ENCODE results near the gene CRELD1. TPM values are rescaled to one million over a fixed set of nuclear protein-coding genes. Genes with fewer than 3 reads are reported as not detected.

The CRELD1 gene
- total and polyA plus RNA-seq, 4 donors, result 12.6 to 31.1 (median 25.0) TPM

DNA sequence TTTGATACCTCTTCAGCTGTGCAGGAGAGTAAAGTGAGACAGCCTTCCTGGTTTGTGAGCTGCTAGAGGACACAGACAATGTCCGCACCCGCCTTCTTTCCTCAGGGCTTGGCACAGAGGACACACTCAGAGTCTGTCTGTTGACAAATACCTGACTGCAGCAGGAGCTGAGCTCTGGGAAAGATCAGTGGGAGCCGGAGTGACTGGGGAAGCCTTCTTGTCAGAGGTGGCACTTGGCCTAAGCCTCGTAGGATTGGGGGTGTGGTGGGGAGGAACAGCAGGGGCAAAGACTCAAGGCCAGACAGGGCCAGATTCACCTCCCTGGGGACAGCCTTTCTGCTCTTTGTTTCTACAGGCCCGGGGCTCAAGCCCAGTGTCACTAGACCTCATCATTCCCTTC lies 20.0 kb upstream of the CRELD1 start:
- WGBS, result 39% methylated on average over 5 of the region's 5 CpGs
- TF ChIP-seq RAD21 (IDR thresholded peaks at IDR 0.05) (no peak), GABPA (IDR thresholded peaks at IDR 0.05 in 1 of 2, conservative IDR thresholded peaks at IDR 0.05 in 1 of 2) (no peak)
- peak overlapping the region in 1 of 2 donors; percentile 28 for H3K9ac ChIP-seq (ENCODE audit: low read depth in 1 of 2, low read length in 2 of 2)
- H3K9me3 ChIP-seq (ENCODE audit: control insufficient read depth in 4 of 4, low read length in 3 of 4), result no peaks in the 10 kb centered on the region
- no peaks in the 10 kb centered on the region for H3K36me3 ChIP-seq (ENCODE audit: control insufficient read depth in 4 of 4, insufficient read depth in 3 of 4, low read depth in 1 of 4, low read length in 3 of 4)
- peaks cover 26 to 95% (median 73%) of the 10 kb centered on the region in 4 donors for H3K4me1 ChIP-seq (ENCODE audit: control insufficient read depth in 4 of 4, insufficient read depth in 4 of 4, low read length in 3 of 4)
- H3K27me3 ChIP-seq (ENCODE audit: control insufficient read depth in 4 of 4, insufficient read depth in 4 of 4, low read length in 3 of 4), result no peaks in the 10 kb centered on the region
- DNase-seq (ENCODE audit: low spot score), result no peak
- H3K4me3 ChIP-seq (ENCODE audit: low read depth in 1 of 3, low read length in 3 of 3), result no peak overlapping the region
- H3K27ac ChIP-seq (ENCODE audit: low read depth in 1 of 2, low read length in 2 of 2), result peak overlapping the region; percentile 79 to 89

DNA sequence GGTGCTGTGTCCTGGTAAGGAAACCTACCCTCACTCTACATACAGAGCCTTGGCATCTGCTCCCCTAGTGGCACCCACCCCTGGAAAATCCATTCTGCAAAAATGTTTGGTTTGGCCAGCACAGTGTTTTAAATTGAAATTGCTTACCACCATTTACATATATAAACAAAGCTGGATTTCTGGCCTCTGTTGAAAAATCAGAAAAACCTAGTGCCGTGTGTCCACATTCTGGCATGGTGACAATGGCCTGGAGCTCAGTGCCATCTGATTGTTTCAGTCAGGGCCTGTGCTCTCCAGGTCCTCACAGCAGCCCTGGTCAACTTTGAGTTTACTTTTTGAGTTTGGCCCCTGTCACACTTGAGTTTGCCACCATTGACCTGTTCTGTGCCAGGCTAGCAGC lies 19.6 kb upstream of the CRELD1 start:
- DNase-seq (ENCODE audit: low spot score), result no peak
- Histone ChIP-seq H3K9ac (ENCODE audit: low read depth in 1 of 2, low read length in 2 of 2) (no peak overlapping the region), H3K27ac (ENCODE audit: low read depth in 1 of 2, low read length in 2 of 2) (peak overlapping the region; percentile 79 to 89), H3K4me3 (ENCODE audit: low read depth in 1 of 3, low read length in 3 of 3) (no peak overlapping the region), H3K27me3 (ENCODE audit: control insufficient read depth in 4 of 4, insufficient read depth in 4 of 4, low read length in 3 of 4) (no peaks in the 10 kb centered on the region), H3K9me3 (ENCODE audit: control insufficient read depth in 4 of 4, low read length in 3 of 4) (no peaks in the 10 kb centered on the region), H3K4me1 (ENCODE audit: control insufficient read depth in 4 of 4, insufficient read depth in 4 of 4, low read length in 3 of 4) (peaks cover 22 to 92% (median 69%) of the 10 kb centered on the region in 4 donors), H3K36me3 (ENCODE audit: control insufficient read depth in 4 of 4, insufficient read depth in 3 of 4, low read depth in 1 of 4, low read length in 3 of 4) (no peaks in the 10 kb centered on the region)
- TF ChIP-seq, protein P1, sequence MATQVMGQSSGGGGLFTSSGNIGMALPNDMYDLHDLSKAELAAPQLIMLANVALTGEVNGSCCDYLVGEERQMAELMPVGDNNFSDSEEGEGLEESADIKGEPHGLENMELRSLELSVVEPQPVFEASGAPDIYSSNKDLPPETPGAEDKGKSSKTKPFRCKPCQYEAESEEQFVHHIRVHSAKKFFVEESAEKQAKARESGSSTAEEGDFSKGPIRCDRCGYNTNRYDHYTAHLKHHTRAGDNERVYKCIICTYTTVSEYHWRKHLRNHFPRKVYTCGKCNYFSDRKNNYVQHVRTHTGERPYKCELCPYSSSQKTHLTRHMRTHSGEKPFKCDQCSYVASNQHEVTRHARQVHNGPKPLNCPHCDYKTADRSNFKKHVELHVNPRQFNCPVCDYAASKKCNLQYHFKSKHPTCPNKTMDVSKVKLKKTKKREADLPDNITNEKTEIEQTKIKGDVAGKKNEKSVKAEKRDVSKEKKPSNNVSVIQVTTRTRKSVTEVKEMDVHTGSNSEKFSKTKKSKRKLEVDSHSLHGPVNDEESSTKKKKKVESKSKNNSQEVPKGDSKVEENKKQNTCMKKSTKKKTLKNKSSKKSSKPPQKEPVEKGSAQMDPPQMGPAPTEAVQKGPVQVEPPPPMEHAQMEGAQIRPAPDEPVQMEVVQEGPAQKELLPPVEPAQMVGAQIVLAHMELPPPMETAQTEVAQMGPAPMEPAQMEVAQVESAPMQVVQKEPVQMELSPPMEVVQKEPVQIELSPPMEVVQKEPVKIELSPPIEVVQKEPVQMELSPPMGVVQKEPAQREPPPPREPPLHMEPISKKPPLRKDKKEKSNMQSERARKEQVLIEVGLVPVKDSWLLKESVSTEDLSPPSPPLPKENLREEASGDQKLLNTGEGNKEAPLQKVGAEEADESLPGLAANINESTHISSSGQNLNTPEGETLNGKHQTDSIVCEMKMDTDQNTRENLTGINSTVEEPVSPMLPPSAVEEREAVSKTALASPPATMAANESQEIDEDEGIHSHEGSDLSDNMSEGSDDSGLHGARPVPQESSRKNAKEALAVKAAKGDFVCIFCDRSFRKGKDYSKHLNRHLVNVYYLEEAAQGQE (IDR thresholded peaks at IDR 0.05), result peak; percentile 25
- peak; percentile 58 to 80 for TF ChIP-seq RXRA (IDR thresholded peaks at IDR 0.05)
- peak; percentile 22 to 30 for TF ChIP-seq RAD21 (IDR thresholded peaks at IDR 0.05)
- no peak for TF ChIP-seq EGR1 (IDR thresholded peaks at IDR 0.05; ENCODE audit: low read depth in 2 of 2)
- TF ChIP-seq TAF1 (conservative IDR thresholded peaks at IDR 0.05), result no peak
- TF ChIP-seq FOXA2 (IDR thresholded peaks at IDR 0.05), result peak; percentile 28
- TF ChIP-seq HNF4G (IDR thresholded peaks at IDR 0.05), result no peak
- TF ChIP-seq, protein P2, sequence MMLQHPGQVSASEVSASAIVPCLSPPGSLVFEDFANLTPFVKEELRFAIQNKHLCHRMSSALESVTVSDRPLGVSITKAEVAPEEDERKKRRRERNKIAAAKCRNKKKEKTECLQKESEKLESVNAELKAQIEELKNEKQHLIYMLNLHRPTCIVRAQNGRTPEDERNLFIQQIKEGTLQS (IDR thresholded peaks at IDR 0.05), result no peak
- TF ChIP-seq YY1 (IDR thresholded peaks at IDR 0.05), result peak; percentile 59
- TF ChIP-seq, protein P3, sequence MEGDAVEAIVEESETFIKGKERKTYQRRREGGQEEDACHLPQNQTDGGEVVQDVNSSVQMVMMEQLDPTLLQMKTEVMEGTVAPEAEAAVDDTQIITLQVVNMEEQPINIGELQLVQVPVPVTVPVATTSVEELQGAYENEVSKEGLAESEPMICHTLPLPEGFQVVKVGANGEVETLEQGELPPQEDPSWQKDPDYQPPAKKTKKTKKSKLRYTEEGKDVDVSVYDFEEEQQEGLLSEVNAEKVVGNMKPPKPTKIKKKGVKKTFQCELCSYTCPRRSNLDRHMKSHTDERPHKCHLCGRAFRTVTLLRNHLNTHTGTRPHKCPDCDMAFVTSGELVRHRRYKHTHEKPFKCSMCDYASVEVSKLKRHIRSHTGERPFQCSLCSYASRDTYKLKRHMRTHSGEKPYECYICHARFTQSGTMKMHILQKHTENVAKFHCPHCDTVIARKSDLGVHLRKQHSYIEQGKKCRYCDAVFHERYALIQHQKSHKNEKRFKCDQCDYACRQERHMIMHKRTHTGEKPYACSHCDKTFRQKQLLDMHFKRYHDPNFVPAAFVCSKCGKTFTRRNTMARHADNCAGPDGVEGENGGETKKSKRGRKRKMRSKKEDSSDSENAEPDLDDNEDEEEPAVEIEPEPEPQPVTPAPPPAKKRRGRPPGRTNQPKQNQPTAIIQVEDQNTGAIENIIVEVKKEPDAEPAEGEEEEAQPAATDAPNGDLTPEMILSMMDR (IDR thresholded peaks at IDR 0.05; ENCODE audit: low read depth, low read length, missing input control), result no peak
- TF ChIP-seq, protein P4, sequence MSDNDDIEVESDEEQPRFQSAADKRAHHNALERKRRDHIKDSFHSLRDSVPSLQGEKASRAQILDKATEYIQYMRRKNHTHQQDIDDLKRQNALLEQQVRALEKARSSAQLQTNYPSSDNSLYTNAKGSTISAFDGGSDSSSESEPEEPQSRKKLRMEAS (IDR thresholded peaks at IDR 0.05), result no peak
- TF ChIP-seq HNF4A (conservative IDR thresholded peaks at IDR 0.05), result peak; percentile 49 to 64
- TF ChIP-seq NR2F2 (IDR thresholded peaks at IDR 0.05), result no peak
- TF ChIP-seq ZBTB33 (IDR thresholded peaks at IDR 0.05), result no peak
- peak in 1 of 2 donors; percentile 14 for TF ChIP-seq JUND (IDR thresholded peaks at IDR 0.05)
- no peak for TF ChIP-seq FOXA1 (IDR thresholded peaks at IDR 0.05)
- TF ChIP-seq GABPA (IDR thresholded peaks at IDR 0.05 in 1 of 2, conservative IDR thresholded peaks at IDR 0.05 in 1 of 2), result no peak
- TF ChIP-seq SP1 (IDR thresholded peaks at IDR 0.05), result peak; percentile 67
- 18% methylated on average over 1 of the region's 1 CpG for WGBS

Data from liver (tissue), 9 donors.